H1 (cell line): ENCODE results near the gene GSKIP. TPM values are rescaled to one million over a fixed set of nuclear protein-coding genes. Genes with fewer than 3 reads are reported as not detected.

ENCODE experiments used
- CTCF ChIA-PET: fragments of 300-600 bp; sonication (Branson Sonifier 250); formaldehyde crosslinking; loops from one replicate; lab custom pipeline; 2021; ENCODE audit not compliant: partially characterized antibody; lab: Charles Lee
- POLR2A ChIA-PET: fragments of 300-600 bp; sonication (Branson Sonifier 250); formaldehyde crosslinking; loops from one replicate; lab custom pipeline; 2021; ENCODE audit warnings: inconsistent platforms; ENCODE audit not compliant: partially characterized antibody; lab: Charles Lee
- DNase-seq, 2 experiments: peaks; one replicate each; pipeline versions ENCODE4 v3.0.0 to v3.0.0-alpha.2; 2010 to 2022; ENCODE audit warnings: low spot score in 2 of 2, low read depth in 1 of 2, mixed read lengths in 1 of 2
- FAIRE-seq: peaks from 2 replicates; lab custom pipeline; 2011; peaks lifted over from hg19 to GRCh38; lab: Jason Lieb, UNC
- H2AFZ ChIP-seq: 2 replicates; pipeline ENCODE4 v1.8.1; 2012; ENCODE audit warnings: low read length, inconsistent platforms
- H2AK5ac ChIP-seq: 2 replicates; pipeline ENCODE4 v1.6.1; 2013; ENCODE audit warnings: low read depth, low read length
- H2BK120ac ChIP-seq: replicated peaks from 2 replicates; pipeline ENCODE3; 2013; ENCODE audit warnings: low read depth, low read length, inconsistent platforms
- H2BK12ac ChIP-seq: 2 replicates; pipeline ENCODE4 v1.6.1; 2013; ENCODE audit warnings: low read depth, low read length
- H2BK15ac ChIP-seq: 2 replicates; pipeline ENCODE4 v1.6.1; 2013; ENCODE audit warnings: low read length
- H2BK20ac ChIP-seq: 2 replicates; pipeline ENCODE4 v1.6.1; 2013; ENCODE audit warnings: low read length
- H2BK5ac ChIP-seq: 2 replicates; pipeline ENCODE4 v1.6.1; 2013; ENCODE audit warnings: low read depth, low read length
- H3K14ac ChIP-seq: 2 replicates; pipeline ENCODE4 v1.6.1; 2013; ENCODE audit warnings: inconsistent platforms; ENCODE audit not compliant: insufficient read length
- H3K18ac ChIP-seq: 2 replicates; pipeline ENCODE4 v1.6.1; 2013; ENCODE audit warnings: low read length; ENCODE audit errors: extremely low read depth
- H3K23ac ChIP-seq: 2 replicates; pipeline ENCODE4 v1.6.1; 2013; ENCODE audit warnings: inconsistent platforms; ENCODE audit not compliant: insufficient read length
- H3K23me2 ChIP-seq: 2 replicates; pipeline ENCODE4 v1.6.1; 2013; ENCODE audit warnings: low read depth, low read length
- H3K27ac ChIP-seq: 2 replicates; pipeline ENCODE4 v1.6.1; 2011; ENCODE audit warnings: low read depth, low read length, inconsistent platforms
- H3K27me3 ChIP-seq, 4 experiments: replicated peaks in 1 of 4; 1 replicate in 1 of 4; 2 replicates in 3 of 4; pipeline versions ENCODE4 v1.6.1 to v1.8.1; 2011 to 2013; ENCODE audit warnings: low read length in 3 of 4, mild to moderate bottlenecking in 3 of 4, inconsistent platforms in 2 of 4, mixed read lengths in 2 of 4, moderate library complexity in 1 of 4; ENCODE audit not compliant: control insufficient read depth in 3 of 4, insufficient read depth in 3 of 4; ENCODE audit errors: extremely low read depth in 1 of 4
- H3K36me3 ChIP-seq, 4 experiments: 2 replicates each; pipeline versions ENCODE4 v1.6.1 to v1.8.1; 2011 to 2013; ENCODE audit warnings: mild to moderate bottlenecking in 4 of 4, low read length in 3 of 4, moderate library complexity in 2 of 4, control low read depth in 1 of 4, inconsistent platforms in 1 of 4; ENCODE audit not compliant: insufficient read depth in 4 of 4, control insufficient read depth in 2 of 4
- H3K4ac ChIP-seq: replicated peaks from 2 replicates; pipeline ENCODE3; 2013; ENCODE audit warnings: low read length, low read depth, mixed read lengths, inconsistent platforms; ENCODE audit not compliant: insufficient read length
- H3K4me1 ChIP-seq, 4 experiments: replicated peaks in 1 of 4; 1 replicate in 1 of 4; 2 replicates in 3 of 4; pipeline versions ENCODE4 v1.6.1 to v1.8.1; 2011 to 2013; ENCODE audit warnings: low read length in 3 of 4, inconsistent platforms in 2 of 4, mixed read lengths in 1 of 4; ENCODE audit not compliant: insufficient read depth in 4 of 4, control insufficient read depth in 3 of 4
- H3K4me2 ChIP-seq, 2 experiments: 2 replicates each; pipeline versions ENCODE4 v1.6.1 to v1.8.1; 2011 to 2013; ENCODE audit warnings: low read depth in 2 of 2, low read length in 2 of 2, control low read depth in 1 of 2, inconsistent platforms in 1 of 2, mild to moderate bottlenecking in 1 of 2; ENCODE audit not compliant: insufficient read depth in 1 of 2
- H3K4me3 ChIP-seq, 4 experiments: fragments of 200-600, 300-600 bp in 1 of 4; sonication (generic), shearing (Covaris generic), sonication (Bioruptor Twin) in 1 of 4; 2 replicates each; pipeline versions ENCODE4 v1.5.1 to v1.8.1; 2011 to 2016; ENCODE audit warnings: low read length in 4 of 4, low read depth in 3 of 4, control low read depth in 2 of 4, inconsistent platforms in 2 of 4, mild to moderate bottlenecking in 2 of 4, mixed read lengths in 1 of 4, moderate library complexity in 1 of 4; ENCODE audit not compliant: insufficient read depth in 2 of 4; ENCODE audit errors: extremely low read depth in 1 of 4
- H3K56ac ChIP-seq: replicated peaks from 2 replicates; pipeline ENCODE3; 2013; ENCODE audit warnings: low read depth, mild to moderate bottlenecking, mixed read lengths, low read length, inconsistent platforms; ENCODE audit not compliant: insufficient read length
- H3K79me1 ChIP-seq: 2 replicates; pipeline ENCODE4 v1.6.1; 2013; ENCODE audit warnings: low read depth, low read length, control low read depth
- H3K79me2 ChIP-seq, 2 experiments: 2 replicates each; pipeline versions ENCODE4 v1.6.1 to v1.8.1; 2012 to 2013; ENCODE audit warnings: low read length in 2 of 2, mild to moderate bottlenecking in 2 of 2, inconsistent platforms in 1 of 2; ENCODE audit not compliant: insufficient read depth in 2 of 2, control insufficient read depth in 1 of 2
- H3K9ac ChIP-seq, 4 experiments: replicated peaks in 1 of 4; 1 replicate in 1 of 4; 2 replicates in 3 of 4; pipeline versions ENCODE4 v1.6.1 to v1.8.1; 2011 to 2013; ENCODE audit warnings: low read depth in 3 of 4, low read length in 3 of 4, control low read depth in 2 of 4, mild to moderate bottlenecking in 2 of 4, moderate library complexity in 2 of 4, inconsistent platforms in 1 of 4; ENCODE audit errors: extremely low read depth in 1 of 4
- H3K9me3 ChIP-seq, 2 experiments: 2 replicates each; pipeline versions ENCODE4 v1.6.1 to v1.8.1; 2012 to 2013; ENCODE audit warnings: mild to moderate bottlenecking in 2 of 2, moderate library complexity in 2 of 2, control low read depth in 1 of 2, inconsistent platforms in 1 of 2, low read depth in 1 of 2, low read length in 1 of 2, mixed read lengths in 1 of 2; ENCODE audit not compliant: insufficient read depth in 2 of 2
- H4K20me1 ChIP-seq, 2 experiments: replicated peaks in 1 of 2; 2 replicates each; pipeline versions ENCODE3 to v1.8.1; 2011 to 2013; ENCODE audit warnings: inconsistent platforms in 2 of 2, low read length in 2 of 2, mild to moderate bottlenecking in 1 of 2; ENCODE audit not compliant: insufficient read depth in 2 of 2, control insufficient read depth in 1 of 2
- H4K5ac ChIP-seq: 2 replicates; pipeline ENCODE4 v1.6.1; 2013; ENCODE audit warnings: low read length, low read depth, mixed read lengths, inconsistent platforms; ENCODE audit not compliant: insufficient read length
- H4K8ac ChIP-seq: 2 replicates; pipeline ENCODE4 v1.8.0; 2013; ENCODE audit warnings: mild to moderate bottlenecking, moderate library complexity, low read length, inconsistent platforms; ENCODE audit not compliant: insufficient read depth; ENCODE audit errors: extremely low read depth
- H4K91ac ChIP-seq: replicated peaks from 2 replicates; pipeline ENCODE3; 2013; ENCODE audit warnings: low read length, mixed read lengths, inconsistent platforms; ENCODE audit not compliant: insufficient read length
- ASH2L ChIP-seq: fragments of 200-600, 300-600 bp; sonication (generic); IDR thresholded peaks from one replicate; pipeline ENCODE4 v1.7.1; 2017; ENCODE audit warnings: low read length
- CBX5 ChIP-seq: fragments of 300-800, 300-1000 bp; sonication (generic); IDR thresholded peaks from 2 replicates; pipeline ENCODE4 v1.7.1; 2016; ENCODE audit warnings: antibody characterized with exemption, low read length, low read depth
- GABPA ChIP-seq: IDR thresholded peaks from 2 replicates; pipeline ENCODE4 v1.6.1; 2011; ENCODE audit warnings: mild to moderate bottlenecking, low read length, moderate library complexity, borderline replicate concordance; ENCODE audit not compliant: insufficient read depth
- HDAC6 ChIP-seq: IDR thresholded peaks from one replicate; pipeline ENCODE4 v1.7.1; 2012; ENCODE audit warnings: low read depth, mild to moderate bottlenecking, inconsistent platforms, low read length, moderate library complexity
- JUN ChIP-seq: IDR thresholded peaks from 2 replicates; pipeline ENCODE4 v1.6.1; 2011; ENCODE audit warnings: low read depth, mild to moderate bottlenecking, improper control_type of control experiment, low read length
- NANOG ChIP-seq: IDR thresholded peaks from 2 replicates; pipeline ENCODE4 v1.6.1; 2011; ENCODE audit warnings: low read length, low read depth, mild to moderate bottlenecking, inconsistent platforms; ENCODE audit not compliant: insufficient read depth, poor library complexity, severe bottlenecking
- POLR2AphosphoS5 ChIP-seq: IDR thresholded peaks from 2 replicates; pipeline ENCODE4 v1.6.1; 2011; ENCODE audit warnings: low read depth, low read length
- RBBP5 ChIP-seq: IDR thresholded peaks from 2 replicates; pipeline ENCODE4 v1.7.1; 2012; ENCODE audit warnings: low read depth, mild to moderate bottlenecking, inconsistent platforms, low read length, moderate library complexity, borderline replicate concordance
- RNF2 ChIP-seq: fragments of 200-900, 300-1000 bp; sonication (generic); IDR thresholded peaks from 2 replicates; pipeline ENCODE4 v1.7.1; 2016; ENCODE audit warnings: borderline replicate concordance, low read depth, mild to moderate bottlenecking, antibody characterized with exemption, low read length; ENCODE audit not compliant: poor library complexity, severe bottlenecking; ENCODE audit errors: missing control alignments
- SP1 ChIP-seq: IDR thresholded peaks from 2 replicates; pipeline ENCODE4 v1.6.1; 2011; ENCODE audit warnings: low read depth, low read length
- WGBS, 2 experiments: shearing (Covaris generic) in 1 of 2; methylation state at CpG; one replicate each; pipeline versions ENCODE4 v1.1.6 to v1.1.7; 2013 to 2015; ENCODE audit warnings: low lambda C conversion rate in 2 of 2, mixed read lengths in 2 of 2, inconsistent platforms in 1 of 2, low coverage in 1 of 2, missing lambda C conversion rate in 1 of 2; ENCODE audit not compliant: insufficient replicate concordance in 2 of 2, insufficient coverage in 1 of 2, insufficient read length in 1 of 2; ENCODE audit errors: extremely low coverage in 1 of 2, missing lambda C conversion rate in 1 of 2; 5-methylcytosine and 5-hydroxymethylcytosine counted together
- polyA plus RNA-seq, 7 experiments: library from polyadenylated mRNA; depleted of rRNA in 3 of 7; stranded (reverse) in 5 of 7; unstranded in 2 of 7; fragments of >200 nt in 5 of 7; fragments of 200-250 nt in 2 of 7; gene quantifications; 1 replicate in 5 of 7; 2 replicates in 1 of 7; 4 replicates in 1 of 7; pipeline versions ENCODE4 v1.2.1 to v1.2.3, GENCODE V29; 2011 to 2013; ENCODE audit warnings: missing spikeins in 2 of 7, mixed read lengths in 2 of 7
- total RNA-seq: library from RNA; stranded (reverse); fragmentation: NEBNext Ultra II Directional; extraction: Animal tissue kit (Norgen Biotek cat#: 25700); gene quantifications from 2 replicates; pipeline ENCODE4 v1.2.1, GENCODE V29; 2021

Gene GSKIP
- total and polyA plus RNA-seq, 2 of the 8 experiments (the other 6 are each of a cell fraction or from before 2014, with no cell fraction given): 20.3 to 37.1 TPM

- no peak overlapping the region for H2AFZ ChIP-seq
- no peak overlapping the region for H2BK20ac ChIP-seq
These were observed 46.4 kb downstream of the GSKIP start for GRCh38 chr14:96409701-96410100.

More at GRCh38 chr14:96409701-96410100, 46.4 kb downstream of the GSKIP start:
- Histone ChIP-seq H3K79me2 (no peaks in the 10 kb centered on the region), H2BK5ac (no peak overlapping the region), H4K20me1 (no peaks in the 10 kb centered on the region), H3K4me2 (no peak overlapping the region), H3K14ac (no peak overlapping the region), H3K4me3 (no peak overlapping the region), H3K9me3 (no peaks in the 10 kb centered on the region), H2BK120ac (no peak overlapping the region), H4K91ac (no peak overlapping the region), H3K18ac (no peak overlapping the region), H3K23me2 (no peaks in the 10 kb centered on the region), H2BK12ac (no peak overlapping the region), H3K56ac (no peak overlapping the region), H4K8ac (no peak overlapping the region), H3K27me3 (no peaks in the 10 kb centered on the region), H3K9ac (no peak overlapping the region), H3K27ac (no peak overlapping the region), H3K79me1 (no peaks in the 10 kb centered on the region), H3K4me1 (no peaks in the 10 kb centered on the region), H4K5ac (no peak overlapping the region), H3K4ac (no peak overlapping the region), H3K23ac (no peak overlapping the region), H2BK15ac (no peak overlapping the region), H3K36me3 (no peaks in the 10 kb centered on the region), H2AK5ac (no peak overlapping the region)
- TF ChIP-seq GABPA (no peak), HDAC6 (no peak), CBX5 (no peak), RBBP5 (no peak), POLR2AphosphoS5 (no peak), NANOG (no peak), ASH2L (no peak), SP1 (no peak), JUN (no peak), RNF2 (no peak)
- ChIA-PET CTCF (no interaction called here), POLR2A (no interaction called here)
- 97% methylated on average over 9 of the region's 9 CpGs; no CpG with 5 or more reads in 1 of the 2 experiments for WGBS, 2 experiments
- no peak for DNase-seq
- no peak for FAIRE-seq
